Activated CD4-positive, alpha-beta memory T cell treated with anti-CD3 and anti-CD28 coated beads, Interleukin-2, amount 10 ng/mL, durations not matched to agents 7 days and 5 days (primary cell): ENCODE results near the gene CALML6. TPM values are rescaled to one million over a fixed set of nuclear protein-coding genes. Genes with fewer than 3 reads are reported as not detected.

Source experiments
- CTCF ChIA-PET: fragments of 350-600 bp; sonication (Branson Sonifier 250); formaldehyde crosslinking; loops from one replicate; lab custom pipeline; 2021; ENCODE audit warnings: antibody characterized with exemption, inconsistent platforms; lab: Charles Lee
- POLR2A ChIA-PET: fragments of 350-600 bp; sonication (Branson Sonifier 250); formaldehyde crosslinking; loops from one replicate; lab custom pipeline; 2021; ENCODE audit warnings: antibody characterized with exemption; lab: Charles Lee
- DNase-seq: peaks from one replicate; pipeline ENCODE4 v3.0.0-alpha.2; 2020
- H3K27ac Mint-ChIP-seq: one replicate; pipeline ENCODE4 v1.8.0; 2021; ENCODE audit warnings: mild to moderate bottlenecking, mixed read lengths
- H3K27me3 Mint-ChIP-seq: one replicate; pipeline ENCODE4 v1.8.0; 2021; ENCODE audit warnings: mixed read lengths
- H3K36me3 Mint-ChIP-seq: one replicate; pipeline ENCODE4 v1.8.0; 2021; ENCODE audit warnings: low read depth, mixed read lengths
- H3K4me1 Mint-ChIP-seq: one replicate; pipeline ENCODE4 v1.8.0; 2021; ENCODE audit warnings: mixed read lengths
- H3K4me3 Mint-ChIP-seq: one replicate; pipeline ENCODE4 v1.8.0; 2021; ENCODE audit warnings: mild to moderate bottlenecking, mixed read lengths
- H3K9me3 Mint-ChIP-seq: one replicate; pipeline ENCODE4 v1.8.0; 2021; ENCODE audit warnings: mixed read lengths
- total RNA-seq, 2 experiments: library from RNA; stranded (reverse); gene quantifications; one replicate each; pipeline ENCODE4 v1.2.3, GENCODE V29; 2021

The CALML6 gene
- total RNA-seq, 2 experiments from 2014 or later, result 0.25 to 0.38 TPM

GRCh38 chr1:1963570-1963969 lies 48.5 kb downstream of the CALML6 start:
- no peak overlapping the region for H3K27ac Mint-ChIP-seq
- CTCF ChIA-PET, result no interaction called here

GRCh38 chr1:1964811-1965210 lies 49.8 kb downstream of the CALML6 start:
- Mint-ChIP-seq H3K9me3 (no peaks in the 10 kb centered on the region), H3K4me1 (no peaks in the 10 kb centered on the region), H3K27ac (no peak overlapping the region), H3K4me3 (no peak overlapping the region), H3K27me3 (peaks cover 10% of the 10 kb centered on the region), H3K36me3 (no peaks in the 10 kb centered on the region)
- DNase-seq, result no peak
- ChIA-PET POLR2A (no interaction called here), CTCF (no interaction called here)

More at GRCh38 chr1:1963570-1963969, 48.5 kb downstream of the CALML6 start:
- no peaks in the 10 kb centered on the region for H3K36me3 Mint-ChIP-seq
- no peaks in the 10 kb centered on the region for H3K4me1 Mint-ChIP-seq
- POLR2A ChIA-PET, result no interaction called here
- no peaks in the 10 kb centered on the region for H3K9me3 Mint-ChIP-seq
- H3K4me3 Mint-ChIP-seq, result no peak overlapping the region
- no peak for DNase-seq
- peaks cover 10% of the 10 kb centered on the region for H3K27me3 Mint-ChIP-seq

- H3K4me3 Mint-ChIP-seq, result no peak overlapping the region
- POLR2A ChIA-PET, result no interaction called here
- no peaks in the 10 kb centered on the region for H3K4me1 Mint-ChIP-seq
- peaks cover 7% of the 10 kb centered on the region for H3K27me3 Mint-ChIP-seq
- H3K36me3 Mint-ChIP-seq, result no peaks in the 10 kb centered on the region
- H3K9me3 Mint-ChIP-seq, result no peaks in the 10 kb centered on the region
- DNase-seq, result no peak
- H3K27ac Mint-ChIP-seq, result no peak overlapping the region
- CTCF ChIA-PET, result no interaction called here
These were observed 50.5 kb downstream of the CALML6 start for GRCh38 chr1:1965546-1965945.

GRCh38 chr1:1966071-1966740 lies 51.1 kb downstream of the CALML6 start:
- Mint-ChIP-seq H3K4me1 (no peaks in the 10 kb centered on the region), H3K27ac (no peak overlapping the region), H3K4me3 (no peak overlapping the region), H3K27me3 (peaks cover 3% of the 10 kb centered on the region), H3K36me3 (no peaks in the 10 kb centered on the region), H3K9me3 (peaks cover 6% of the 10 kb centered on the region)
- DNase-seq, result no peak
- ChIA-PET CTCF (no interaction called here), POLR2A (no interaction called here)

Other genes starting within 250 kb of the CALML6 start
- gene SLC35E2B, start 222.5 kb upstream of the CALML6 start, total RNA-seq, result 10 to 100 TPM; 54.5 to 55.7 TPM
- 10 to 100 TPM; 67.2 to 68.1 TPM for gene CDK11A, start 190.9 kb upstream of the CALML6 start, total RNA-seq
- 10 to 100 TPM; 78.0 to 81.5 TPM for gene NADK, start 136.8 kb upstream of the CALML6 start, total RNA-seq
- gene GNB1, start 24.2 kb upstream of the CALML6 start, total RNA-seq, result 100 to 1,000 TPM; 428 to 431 TPM
- gene TMEM52, start 4.0 kb downstream of the CALML6 start, total RNA-seq, result not detected
- gene CFAP74, start 88.5 kb downstream of the CALML6 start, total RNA-seq, result not detected
- gene GABRD, start 104.1 kb downstream of the CALML6 start, total RNA-seq, result not detected
- gene PRKCZ, start 135.2 kb downstream of the CALML6 start, total RNA-seq, result 1 to 10 TPM; 6.7 to 8.0 TPM